Activated CD4-positive, alpha-beta memory T cell treated with anti-CD3 and anti-CD28 coated beads for 36 hours (primary cell): ENCODE results near the gene TMEM244. TPM values are rescaled to one million over a fixed set of nuclear protein-coding genes. Genes with fewer than 3 reads are reported as not detected.

Experiments used
- CTCF ChIA-PET: fragments of 350-600 bp; sonication (Branson Sonifier 250); formaldehyde crosslinking; loops from one replicate; lab custom pipeline; 2021; ENCODE audit warnings: antibody characterized with exemption, inconsistent platforms; lab: Charles Lee
- POLR2A ChIA-PET: fragments of 350-600 bp; sonication (Branson Sonifier 250); formaldehyde crosslinking; loops from one replicate; lab custom pipeline; 2021; ENCODE audit warnings: antibody characterized with exemption; lab: Charles Lee
- DNase-seq: peaks from one replicate; pipeline ENCODE4 v3.0.0-alpha.2; 2020
- H3K27ac Mint-ChIP-seq: one replicate; pipeline ENCODE4 v1.8.0; 2021; ENCODE audit warnings: mixed read lengths
- H3K27me3 Mint-ChIP-seq: one replicate; pipeline ENCODE4 v1.8.0; 2021; ENCODE audit warnings: mixed read lengths
- H3K36me3 Mint-ChIP-seq: one replicate; pipeline ENCODE4 v1.8.0; 2021; ENCODE audit warnings: mixed read lengths
- H3K4me1 Mint-ChIP-seq: one replicate; pipeline ENCODE4 v1.8.0; 2021; ENCODE audit warnings: low read depth, mixed read lengths
- H3K4me3 Mint-ChIP-seq: one replicate; pipeline ENCODE4 v1.8.0; 2021; ENCODE audit warnings: mild to moderate bottlenecking, mixed read lengths
- H3K9me3 Mint-ChIP-seq: one replicate; pipeline ENCODE4 v1.8.0; 2021; ENCODE audit warnings: mixed read lengths
- intact Hi-C: fragments of 100-400 bp; cut with micrococcal nuclease; formaldehyde crosslinking; loops from one replicate; pipeline ENCODE4 v1.15.1; 2023
- total RNA-seq, 2 experiments: library from RNA; stranded (reverse); gene quantifications; one replicate each; pipeline ENCODE4 v1.2.3, GENCODE V29; 2021

Gene TMEM244
- total RNA-seq, 2 experiments from 2014 or later, result not detected

GRCh38 chr6:129865013-129865412 lies 3.9 kb upstream of the TMEM244 start:
- no peak overlapping the region for H3K27ac Mint-ChIP-seq
- H3K9me3 Mint-ChIP-seq, result no peaks in the 10 kb centered on the region
- H3K36me3 Mint-ChIP-seq, result no peaks in the 10 kb centered on the region
- no peaks in the 10 kb centered on the region for H3K27me3 Mint-ChIP-seq
- DNase-seq, result no peak
- POLR2A ChIA-PET, result no interaction called here
- H3K4me3 Mint-ChIP-seq, result no peak overlapping the region
- peaks cover 14% of the 10 kb centered on the region for H3K4me1 Mint-ChIP-seq
- intact Hi-C loops, result no loop called here
- CTCF ChIA-PET, result no interaction called here

GRCh38 chr6:129863664-129864063 lies 2.5 kb upstream of the TMEM244 start:
- ChIA-PET POLR2A (no interaction called here), CTCF (no interaction called here)
- Mint-ChIP-seq H3K27me3 (no peaks in the 10 kb centered on the region), H3K9me3 (no peaks in the 10 kb centered on the region), H3K4me1 (peaks cover 14% of the 10 kb centered on the region), H3K4me3 (no peak overlapping the region), H3K27ac (no peak overlapping the region), H3K36me3 (no peaks in the 10 kb centered on the region)
- no peak for DNase-seq
- intact Hi-C loops, result no loop called here

- CTCF ChIA-PET, result no interaction called here
- H3K27me3 Mint-ChIP-seq, result no peaks in the 10 kb centered on the region
Measured at GRCh38 chr6:129859524-129859923, 1.6 kb downstream of the TMEM244 start.

GRCh38 chr6:129857838-129858237 lies 3.3 kb downstream of the TMEM244 start:
- CTCF ChIA-PET, result no interaction called here
- no peaks in the 10 kb centered on the region for H3K27me3 Mint-ChIP-seq
- H3K9me3 Mint-ChIP-seq, result peaks cover 3% of the 10 kb centered on the region
- H3K4me3 Mint-ChIP-seq, result no peak overlapping the region
- no peak for DNase-seq
- POLR2A ChIA-PET, result no interaction called here
- no peaks in the 10 kb centered on the region for H3K36me3 Mint-ChIP-seq
- no peak overlapping the region for H3K27ac Mint-ChIP-seq
- peaks cover 14% of the 10 kb centered on the region for H3K4me1 Mint-ChIP-seq
- intact Hi-C loops, result no loop called here

More at GRCh38 chr6:129859524-129859923, 1.6 kb downstream of the TMEM244 start:
- DNase-seq, result no peak
- H3K9me3 Mint-ChIP-seq, result peaks cover 3% of the 10 kb centered on the region
- POLR2A ChIA-PET, result no interaction called here
- no peaks in the 10 kb centered on the region for H3K36me3 Mint-ChIP-seq
- no peak overlapping the region for H3K27ac Mint-ChIP-seq
- intact Hi-C loops, result no loop called here
- peaks cover 14% of the 10 kb centered on the region for H3K4me1 Mint-ChIP-seq
- H3K4me3 Mint-ChIP-seq, result no peak overlapping the region

GRCh38 chr6:129853996-129854711 lies 7.0 kb downstream of the TMEM244 start:
- Mint-ChIP-seq H3K4me3 (no peak overlapping the region), H3K9me3 (peaks cover 3% of the 10 kb centered on the region)
- intact Hi-C loops, result no loop called here

GRCh38 chr6:129852257-129852858 lies 8.8 kb downstream of the TMEM244 start:
- ChIA-PET CTCF (interaction anchor here (0.6 kb wide), 1 partner anchor 647 kb away, joined by 3 read pairs; no protein-coding TSS in a partner anchor), POLR2A (no interaction called here)
- no peak for DNase-seq
- no peaks in the 10 kb centered on the region for H3K27me3 Mint-ChIP-seq
- no peak overlapping the region for H3K27ac Mint-ChIP-seq
- no peak overlapping the region for H3K4me3 Mint-ChIP-seq
- H3K9me3 Mint-ChIP-seq, result peaks cover 3% of the 10 kb centered on the region
- intact Hi-C loops, result no loop called here
- H3K4me1 Mint-ChIP-seq, result peaks cover 2% of the 10 kb centered on the region
- no peaks in the 10 kb centered on the region for H3K36me3 Mint-ChIP-seq

More at GRCh38 chr6:129853996-129854711, 7.0 kb downstream of the TMEM244 start:
- ChIA-PET POLR2A (interaction anchor here (0.5 kb wide), 1 partner anchor 557 kb away, joined by 3 read pairs; no protein-coding TSS in a partner anchor), CTCF (no interaction called here)
- Mint-ChIP-seq H3K36me3 (no peaks in the 10 kb centered on the region), H3K27me3 (no peaks in the 10 kb centered on the region), H3K4me1 (peaks cover 2% of the 10 kb centered on the region), H3K27ac (no peak overlapping the region)
- DNase-seq, result no peak

- no peak for DNase-seq
- CTCF ChIA-PET, result no interaction called here
- Mint-ChIP-seq H3K27ac (no peak overlapping the region), H3K4me3 (no peak overlapping the region), H3K27me3 (no peaks in the 10 kb centered on the region), H3K4me1 (peaks cover 2% of the 10 kb centered on the region), H3K36me3 (no peaks in the 10 kb centered on the region), H3K9me3 (no peaks in the 10 kb centered on the region)
- intact Hi-C loops, result no loop called here
- POLR2A ChIA-PET, result no interaction called here
Measured at GRCh38 chr6:129849456-129849855, 11.7 kb downstream of the TMEM244 start.

GRCh38 chr6:129846761-129847160 lies 14.4 kb downstream of the TMEM244 start:
- intact Hi-C loops, result no loop called here
- H3K4me3 Mint-ChIP-seq, result no peak overlapping the region
- H3K36me3 Mint-ChIP-seq, result no peaks in the 10 kb centered on the region
- H3K27ac Mint-ChIP-seq, result no peak overlapping the region
- no peak for DNase-seq
- ChIA-PET POLR2A (no interaction called here), CTCF (no interaction called here)
- no peaks in the 10 kb centered on the region for H3K27me3 Mint-ChIP-seq
- no peaks in the 10 kb centered on the region for H3K4me1 Mint-ChIP-seq
- no peaks in the 10 kb centered on the region for H3K9me3 Mint-ChIP-seq

GRCh38 chr6:129845696-129846095 lies 15.4 kb downstream of the TMEM244 start:
- peaks cover 1% of the 10 kb centered on the region for H3K36me3 Mint-ChIP-seq
- no peak overlapping the region for H3K27ac Mint-ChIP-seq
- POLR2A ChIA-PET, result no interaction called here
- no peak overlapping the region for H3K4me3 Mint-ChIP-seq
- no peaks in the 10 kb centered on the region for H3K27me3 Mint-ChIP-seq
- H3K4me1 Mint-ChIP-seq, result no peaks in the 10 kb centered on the region
- intact Hi-C loops, result no loop called here
- no peak for DNase-seq
- no peaks in the 10 kb centered on the region for H3K9me3 Mint-ChIP-seq
- CTCF ChIA-PET, result no interaction called here

GRCh38 chr6:129844118-129844891 lies 16.8 kb downstream of the TMEM244 start:
- intact Hi-C loops, result no loop called here
- H3K9me3 Mint-ChIP-seq, result no peaks in the 10 kb centered on the region
- H3K36me3 Mint-ChIP-seq, result peaks cover 3% of the 10 kb centered on the region
- POLR2A ChIA-PET, result no interaction called here
- H3K27ac Mint-ChIP-seq, result no peak overlapping the region
- CTCF ChIA-PET, result interaction anchor here (0.7 kb wide), 1 partner anchor 29 kb away, joined by 3 read pairs; no protein-coding TSS in a partner anchor
- H3K4me3 Mint-ChIP-seq, result no peak overlapping the region
- no peaks in the 10 kb centered on the region for H3K4me1 Mint-ChIP-seq
- no peaks in the 10 kb centered on the region for H3K27me3 Mint-ChIP-seq
- DNase-seq, result no peak

GRCh38 chr6:129843573-129843972 lies 17.5 kb downstream of the TMEM244 start:
- CTCF ChIA-PET, result interaction anchor here (0.7 kb wide), 1 partner anchor 30 kb away, joined by 3 read pairs; no protein-coding TSS in a partner anchor
- no peaks in the 10 kb centered on the region for H3K9me3 Mint-ChIP-seq
- intact Hi-C loops, result no loop called here

GRCh38 chr6:129842881-129843409 lies 18.2 kb downstream of the TMEM244 start:
- intact Hi-C loops, result no loop called here
- no peak for DNase-seq
- H3K4me1 Mint-ChIP-seq, result no peaks in the 10 kb centered on the region
- H3K27ac Mint-ChIP-seq, result no peak overlapping the region
- CTCF ChIA-PET, result no interaction called here
- POLR2A ChIA-PET, result no interaction called here
- no peak overlapping the region for H3K4me3 Mint-ChIP-seq
- H3K36me3 Mint-ChIP-seq, result peaks cover 8% of the 10 kb centered on the region
- H3K9me3 Mint-ChIP-seq, result peaks cover 5% of the 10 kb centered on the region
- H3K27me3 Mint-ChIP-seq, result peaks cover 5% of the 10 kb centered on the region

More at GRCh38 chr6:129843573-129843972, 17.5 kb downstream of the TMEM244 start:
- Mint-ChIP-seq H3K4me1 (no peaks in the 10 kb centered on the region), H3K27me3 (no peaks in the 10 kb centered on the region), H3K4me3 (no peak overlapping the region), H3K27ac (no peak overlapping the region), H3K36me3 (peaks cover 3% of the 10 kb centered on the region)
- DNase-seq, result no peak
- POLR2A ChIA-PET, result no interaction called here
